T-helper 2 cell treated with Interferon-gamma antibody and Interleukin-4, amounts not matched to agents 100 ng/mL and 5 ng/mL, for 36 hours (primary cell): Measurements from ENCODE around the gene VAV2. TPM values are rescaled to one million over a fixed set of nuclear protein-coding genes. Genes with fewer than 3 reads are reported as not detected.

Experiments used
- intact Hi-C: fragments of 100-400 bp; cut with micrococcal nuclease; formaldehyde crosslinking; loops from one replicate; pipeline ENCODE4 v1.15.1; 2023
- total RNA-seq: library from RNA; stranded (reverse); gene quantifications from 2 replicates; pipeline ENCODE4 v1.2.3, GENCODE V29; 2022

Gene VAV2
- total RNA-seq, 1 donor from 2014 or later, result 7.3 TPM

DNA sequence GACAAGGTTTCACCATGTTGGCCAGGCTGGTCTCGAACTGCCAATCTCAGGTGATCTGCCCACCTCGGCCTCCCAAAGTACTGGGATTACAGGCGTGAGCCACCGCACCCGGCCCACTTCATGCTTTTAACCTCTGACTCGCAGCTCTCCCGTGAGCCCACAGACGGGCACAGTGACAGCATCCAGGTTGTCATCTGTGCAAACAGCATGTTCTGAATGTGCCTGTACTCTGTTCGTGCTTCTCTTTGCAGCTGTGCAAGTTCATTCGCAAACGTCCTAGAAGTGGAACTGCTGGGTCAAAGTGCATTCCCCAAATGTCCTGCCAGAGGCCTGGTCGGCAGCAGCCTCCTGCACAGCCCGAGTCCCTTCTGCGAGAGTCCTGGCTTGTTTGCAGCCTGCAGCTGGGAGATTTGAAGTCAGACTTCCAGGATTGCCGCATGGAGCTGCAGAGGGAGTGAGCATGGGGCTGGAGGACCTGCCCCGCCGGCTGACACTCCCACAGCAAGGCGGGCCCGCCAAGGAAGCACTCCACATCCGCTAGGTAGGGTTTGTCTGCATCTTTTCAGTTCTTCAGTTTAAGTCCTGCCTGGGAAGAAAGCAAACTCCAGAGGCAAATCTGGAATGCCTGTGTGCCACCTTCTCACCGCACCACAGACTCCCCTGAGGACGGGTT is 36.6 kb upstream of the VAV2 start:
- intact Hi-C loops, result no loop called here

- intact Hi-C loops, result no loop called here
These were observed 36.0 kb upstream of the VAV2 start for GRCh38 chr9:134028076-134028475.

DNA sequence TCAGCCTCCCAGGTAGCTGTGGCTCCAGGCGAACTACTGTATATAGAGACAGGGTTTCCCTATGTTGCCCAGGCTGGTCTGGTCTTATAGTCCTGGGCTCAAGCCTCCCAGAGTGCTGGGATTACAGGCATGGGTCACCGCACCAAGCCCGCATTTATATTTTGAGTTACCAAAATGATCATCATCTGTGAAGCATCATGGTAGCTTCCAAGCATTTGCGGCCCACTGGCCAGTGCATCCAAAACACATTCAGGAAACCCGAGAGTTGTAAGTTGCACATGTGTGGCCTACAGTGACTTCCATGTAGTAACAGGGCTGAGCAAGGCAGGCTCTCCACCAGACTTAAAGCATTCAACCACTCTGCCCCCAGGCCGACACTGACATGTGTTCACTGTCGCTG is 35.4 kb upstream of the VAV2 start:
- intact Hi-C loops, result no loop called here

- intact Hi-C loops, result no loop called here
These were observed 34.9 kb upstream of the VAV2 start for GRCh38 chr9:134026981-134027380.

GRCh38 chr9:134026581-134026980 is 34.5 kb upstream of the VAV2 start:
- intact Hi-C loops, result no loop called here

GRCh38 chr9:134025606-134026541 is 33.8 kb upstream of the VAV2 start:
- intact Hi-C loops, result loop anchor here (1.0 kb wide), 4 partner anchors 32 to 567 kb away; partner anchors contain the start of genes BRD3 and CACFD1

- intact Hi-C loops, result loop anchor here (1.0 kb wide), 4 partner anchors 31 to 566 kb away; partner anchors contain the start of genes BRD3 and CACFD1
These were observed 32.9 kb upstream of the VAV2 start, which contains the start of gene BRD3OS for GRCh38 chr9:134024828-134025605. Gene BRD3OS (plus strand): TSS chr9:134025481. CDS start chr9:134026748, 1,267 bp downstream.

DNA sequence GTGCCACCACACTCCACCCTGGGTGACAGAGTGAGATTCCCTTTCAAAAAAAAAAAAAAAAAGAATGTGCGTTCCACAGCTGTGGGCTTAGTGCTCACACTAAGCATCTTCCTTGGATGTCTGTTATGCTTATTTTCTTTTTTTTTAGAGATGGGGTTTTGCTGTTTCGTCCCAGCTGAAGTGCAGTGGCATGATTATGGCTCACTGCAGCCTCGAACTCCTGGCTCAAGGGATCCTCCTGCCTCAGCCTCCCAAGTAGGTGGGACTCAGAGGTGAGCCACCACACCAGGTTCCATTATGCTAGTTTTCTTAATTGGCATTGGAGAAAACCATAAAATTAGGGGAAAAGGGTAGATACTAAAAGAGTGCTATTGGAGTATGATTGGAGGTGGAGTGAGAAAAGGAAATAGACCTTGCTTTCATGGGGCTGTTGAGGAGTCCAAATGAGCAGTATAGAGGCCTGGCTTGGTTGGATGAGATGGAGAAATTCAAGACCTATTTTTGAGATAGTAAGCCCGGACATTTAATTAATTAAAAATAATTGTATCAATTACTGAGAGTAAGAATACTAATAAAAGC is 32.2 kb upstream of the VAV2 start:
- intact Hi-C loops, result no loop called here

DNA sequence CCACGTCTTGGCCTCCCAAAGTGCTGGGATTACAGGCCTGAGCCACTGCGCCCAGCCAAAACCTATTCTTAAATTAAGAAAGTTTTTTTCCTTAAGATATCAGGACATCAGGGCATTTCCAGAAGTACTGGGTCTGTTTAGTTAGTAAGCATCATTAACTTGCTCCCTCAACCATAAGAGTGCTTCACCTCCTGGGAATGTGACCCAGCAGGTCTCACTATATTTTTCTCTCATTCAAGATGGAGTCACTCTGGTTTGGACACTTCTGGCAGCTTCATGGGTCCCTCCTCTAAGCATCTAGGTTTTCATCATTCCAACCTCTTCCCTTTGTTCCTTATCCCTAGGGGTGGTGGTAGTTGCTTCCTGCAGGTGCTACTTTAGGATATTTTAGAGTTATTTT is 22.8 kb upstream of the VAV2 start:
- intact Hi-C loops, result no loop called here

DNA sequence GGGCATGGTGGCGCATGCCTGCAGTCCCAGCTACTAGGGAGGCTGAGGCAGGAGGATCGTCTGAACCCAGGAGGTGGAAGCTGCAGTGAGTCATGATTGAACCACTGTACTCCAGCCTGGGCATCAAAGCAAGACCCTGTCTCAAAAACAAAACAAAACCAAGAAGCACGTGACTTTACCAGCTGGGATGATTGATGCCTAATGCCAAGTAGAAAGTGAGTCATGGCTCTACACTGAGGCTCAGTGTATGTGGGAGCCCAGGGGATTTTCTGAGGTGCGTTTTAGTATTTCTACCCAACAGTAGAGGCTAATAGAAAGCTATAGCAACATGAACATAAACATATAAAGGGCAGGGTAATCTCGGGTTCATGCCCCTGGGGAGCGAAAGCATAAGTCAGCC is 19.3 kb upstream of the VAV2 start:
- intact Hi-C loops, result no loop called here

DNA sequence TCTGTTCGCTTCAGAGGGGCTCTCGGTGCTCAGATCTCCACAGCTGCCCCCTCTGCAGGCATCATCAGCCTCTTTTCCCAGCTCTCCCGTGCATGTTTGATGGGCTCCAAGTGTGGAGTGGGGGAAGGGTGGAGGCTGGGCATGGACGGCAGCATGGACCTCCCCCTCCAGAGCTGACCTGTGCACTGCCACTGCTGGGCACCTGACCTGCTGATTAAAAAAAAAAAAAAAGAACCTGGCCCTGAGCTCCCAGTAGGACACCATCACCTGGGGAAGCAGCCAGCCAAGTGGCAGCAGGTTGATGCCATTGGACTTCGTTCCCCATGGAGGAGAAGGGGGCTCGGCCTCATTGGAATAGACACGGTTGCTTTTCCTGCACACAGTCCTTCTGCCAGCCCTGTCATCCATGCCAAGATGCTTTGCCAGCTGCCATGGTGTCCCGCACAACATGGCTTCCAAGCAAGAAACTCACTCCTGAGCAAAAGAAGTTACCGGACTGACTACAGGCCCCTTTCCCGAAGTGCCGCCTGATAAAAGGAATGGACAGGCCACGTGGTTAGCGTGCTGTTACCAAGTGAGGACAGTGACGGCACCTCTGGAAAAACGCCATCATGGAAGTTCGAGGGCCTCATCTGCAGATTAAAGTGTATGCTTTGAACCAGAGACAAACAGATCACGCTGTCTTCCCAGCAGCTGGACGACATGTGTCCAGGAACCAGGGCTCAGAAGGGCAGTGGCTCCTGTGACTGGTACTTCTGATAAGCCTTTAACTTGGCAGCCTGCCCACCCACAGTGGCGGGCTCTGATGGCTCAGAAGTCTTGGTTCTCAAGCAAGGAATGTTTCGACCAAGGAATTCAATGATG is 18.4 kb upstream of the VAV2 start:
- intact Hi-C loops, result no loop called here

DNA sequence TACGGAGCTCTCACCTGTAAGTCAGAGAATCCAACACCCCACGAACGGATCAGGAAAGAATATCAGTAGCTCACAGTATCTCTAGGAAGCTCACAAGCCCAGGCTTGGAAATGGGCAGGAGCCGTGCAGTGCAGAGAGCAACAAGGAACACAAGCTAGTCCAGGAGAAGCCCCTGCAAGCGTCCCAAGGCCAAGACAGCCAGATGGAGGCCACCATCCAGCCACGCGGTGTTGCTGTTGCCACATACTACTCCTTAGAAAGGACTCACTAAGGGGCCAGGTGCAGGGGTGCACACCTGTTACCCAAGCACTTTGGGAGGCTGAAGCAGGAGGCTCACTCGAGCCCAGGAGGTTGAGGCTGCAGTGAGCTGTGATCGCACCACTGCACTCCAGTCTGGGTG is 15.4 kb upstream of the VAV2 start:
- intact Hi-C loops, result no loop called here

DNA sequence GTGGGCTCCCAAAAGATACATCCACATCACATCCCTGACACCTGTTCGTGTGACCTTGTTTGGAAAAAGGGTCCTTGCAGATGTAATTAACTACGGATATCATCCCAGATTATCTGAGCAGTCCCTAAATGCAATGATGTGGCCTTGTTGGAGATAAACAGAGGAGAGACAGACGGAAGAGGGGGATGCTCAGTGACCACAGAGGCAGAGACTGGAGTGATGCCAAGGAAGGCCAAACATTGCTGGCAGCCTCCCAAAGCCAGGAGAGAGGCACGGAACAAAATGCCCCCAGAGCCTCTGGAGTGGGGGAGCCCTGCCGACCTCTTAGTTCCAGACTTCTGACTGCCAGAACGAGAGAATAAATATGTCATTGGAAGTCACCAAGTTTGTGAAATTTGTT is 15.0 kb upstream of the VAV2 start:
- intact Hi-C loops, result no loop called here

GRCh38 chr9:134005381-134005780 is 13.3 kb upstream of the VAV2 start:
- intact Hi-C loops, result no loop called here

DNA sequence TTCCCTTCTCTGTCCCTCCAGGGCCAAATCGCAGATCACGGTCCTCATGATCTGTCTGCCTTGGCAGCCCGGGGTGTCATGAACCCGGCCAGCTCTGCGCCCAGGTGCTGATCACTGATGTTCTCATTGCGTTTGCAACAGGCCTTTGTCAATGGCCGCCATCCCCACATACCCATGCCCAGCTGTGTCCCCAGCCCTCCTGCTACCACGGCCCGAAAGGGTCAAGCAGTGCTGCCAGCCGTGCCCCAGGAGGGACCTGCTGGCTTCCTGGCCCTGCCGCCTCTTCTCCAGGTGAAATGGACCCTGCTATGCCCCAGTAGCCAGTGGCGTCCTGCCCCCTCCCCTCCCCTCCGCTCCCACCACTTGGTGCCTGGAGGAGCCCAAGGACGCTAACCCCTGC is 12.8 kb upstream of the VAV2 start:
- intact Hi-C loops, result no loop called here

- intact Hi-C loops, result no loop called here
These were observed 12.2 kb upstream of the VAV2 start for GRCh38 chr9:134004131-134004873.

DNA sequence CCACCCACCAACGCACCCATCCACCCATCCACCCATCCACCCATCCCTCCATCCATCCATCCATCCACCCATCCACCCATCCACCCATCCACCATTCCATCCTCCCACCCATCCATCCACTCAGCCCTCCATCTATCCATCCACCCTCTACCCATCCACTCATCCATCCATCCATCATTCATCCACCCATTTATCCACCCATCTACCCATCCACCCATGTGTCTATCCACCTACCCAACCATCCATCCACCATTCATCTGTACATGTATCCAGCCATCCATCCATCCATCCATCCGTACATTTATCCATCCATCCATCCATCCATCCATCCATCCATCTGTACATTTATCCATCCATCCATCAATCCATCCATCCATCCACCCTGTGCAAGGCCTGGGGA is 11.1 kb upstream of the VAV2 start:
- intact Hi-C loops, result no loop called here

GRCh38 chr9:134002796-134003195 is 10.7 kb upstream of the VAV2 start:
- intact Hi-C loops, result no loop called here

GRCh38 chr9:133999851-134000265 is 7.7 kb upstream of the VAV2 start:
- intact Hi-C loops, result no loop called here
